ENCODE measurements around the gene PRPF6.

Gene PRPF6

DNA sequence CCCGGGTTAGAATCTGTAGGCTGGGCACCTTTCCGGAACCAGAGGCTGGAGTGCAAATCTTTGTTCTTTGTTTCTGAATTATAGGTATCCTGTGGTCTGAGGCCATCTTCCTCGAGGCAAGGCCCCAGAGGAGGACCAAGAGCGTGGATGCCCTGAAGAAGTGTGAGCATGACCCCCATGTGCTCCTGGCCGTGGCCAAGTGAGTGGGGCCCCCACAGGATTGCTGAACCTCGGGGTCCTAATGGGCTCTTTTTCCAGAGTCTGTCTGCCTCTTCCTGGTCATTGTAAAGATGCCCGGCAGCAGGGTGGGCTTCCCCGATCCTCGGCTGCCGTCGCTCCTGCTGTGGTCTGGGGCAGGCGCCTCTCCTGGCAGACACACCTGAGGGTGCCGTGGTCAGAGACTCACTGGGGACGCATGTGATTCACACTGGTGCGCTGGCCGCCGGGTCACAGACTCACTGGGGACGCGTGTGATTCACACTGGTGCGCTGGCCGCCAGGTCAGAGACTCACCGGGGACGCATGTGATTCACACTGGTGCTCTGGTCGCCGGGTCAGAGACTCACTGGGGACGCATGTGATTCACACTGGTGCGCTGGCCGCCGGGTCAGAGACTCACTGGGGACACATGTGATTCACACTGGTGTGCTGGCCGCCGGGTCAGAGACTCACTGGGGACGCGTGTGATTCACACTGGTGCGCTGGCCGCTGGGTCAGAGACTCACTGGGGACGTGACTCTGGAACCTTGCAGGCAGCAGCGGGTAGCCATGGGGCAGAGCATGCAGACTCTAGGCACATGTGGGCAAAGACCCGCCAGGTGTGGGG lies 48.6 kb downstream of the PRPF6 start:
- Histone ChIP-seq H3K4me1 (ENCODE audit: control insufficient read depth, insufficient read depth, low read length, poor library complexity, severe bottlenecking) (peaks cover 7% of the 10 kb centered on the region), H3K27me3 (replicated peaks; ENCODE audit: control insufficient read depth, insufficient read depth, low read length, poor library complexity, severe bottlenecking) (no peaks in the 10 kb centered on the region), H3K27ac (ENCODE audit: insufficient read depth, low read length, poor library complexity, severe bottlenecking) (no peak overlapping the region), H3K36me3 (ENCODE audit: control insufficient read depth, insufficient read depth, low read length) (peaks cover 85% of the 10 kb centered on the region), H3K4me3 (ENCODE audit: insufficient read depth, low read depth, low read length, poor library complexity, severe bottlenecking) (no peak overlapping the region), H3K9me3 (ENCODE audit: control insufficient read depth, low read length) (no peaks in the 10 kb centered on the region)
- DNase-seq = no peak

DNA sequence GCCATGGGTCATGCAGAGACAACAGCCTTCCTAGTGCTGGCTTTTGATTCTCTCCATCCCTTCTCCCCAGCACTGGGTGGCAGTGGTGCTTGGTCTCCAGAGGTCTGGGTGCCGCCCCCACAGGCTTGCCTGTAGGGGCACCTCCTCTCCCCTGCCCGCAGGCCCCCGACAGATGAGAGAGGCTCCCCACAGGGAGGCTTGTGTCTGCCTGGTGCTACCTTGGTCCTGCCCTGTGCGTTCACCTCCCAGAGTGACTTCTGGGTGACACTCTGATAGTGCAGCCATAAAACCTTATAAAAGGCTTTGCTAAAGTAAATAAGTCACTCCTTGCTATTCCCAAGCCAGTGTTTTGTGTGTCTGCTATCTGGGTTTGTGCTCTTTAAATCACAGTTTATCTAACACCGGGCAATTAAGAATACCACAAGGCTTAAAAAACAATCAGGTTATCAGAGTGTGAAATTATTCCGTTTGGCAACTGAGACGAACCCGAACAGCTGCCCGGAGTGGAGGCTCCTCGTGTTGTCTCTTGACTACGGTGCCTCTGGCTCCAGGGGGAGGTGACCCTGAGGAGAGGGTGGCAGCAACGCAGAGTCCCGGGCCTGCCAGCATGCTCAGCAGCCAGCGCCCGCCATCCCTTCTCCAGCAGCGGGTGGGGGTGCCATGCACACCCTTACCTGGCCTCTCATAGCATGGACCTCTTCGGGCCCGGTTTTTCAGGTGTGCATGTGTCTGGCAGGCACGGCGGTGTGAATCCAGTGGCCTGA lies 49.6 kb downstream of the PRPF6 start:
- DNase-seq = no peak
- H3K27ac ChIP-seq (ENCODE audit: insufficient read depth, low read length, poor library complexity, severe bottlenecking) = no peak overlapping the region
- peaks cover 74% of the 10 kb centered on the region for H3K36me3 ChIP-seq (ENCODE audit: control insufficient read depth, insufficient read depth, low read length)

GRCh38 chr20:64031822-64032314 lies 50.9 kb downstream of the PRPF6 start:
- Histone ChIP-seq H3K27me3 (replicated peaks; ENCODE audit: control insufficient read depth, insufficient read depth, low read length, poor library complexity, severe bottlenecking) (no peaks in the 10 kb centered on the region), H3K27ac (ENCODE audit: insufficient read depth, low read length, poor library complexity, severe bottlenecking) (no peak overlapping the region), H3K4me3 (ENCODE audit: insufficient read depth, low read depth, low read length, poor library complexity, severe bottlenecking) (no peak overlapping the region), H3K36me3 (ENCODE audit: control insufficient read depth, insufficient read depth, low read length) (peaks cover 61% of the 10 kb centered on the region), H3K4me1 (ENCODE audit: control insufficient read depth, insufficient read depth, low read length, poor library complexity, severe bottlenecking) (peaks cover 29% of the 10 kb centered on the region), H3K9me3 (ENCODE audit: control insufficient read depth, low read length) (no peaks in the 10 kb centered on the region)
- DNase-seq = no peak

More for the DNA sequence above, 49.6 kb downstream of the PRPF6 start:
- H3K9me3 ChIP-seq (ENCODE audit: control insufficient read depth, low read length) = no peaks in the 10 kb centered on the region
- no peak overlapping the region for H3K4me3 ChIP-seq (ENCODE audit: insufficient read depth, low read depth, low read length, poor library complexity, severe bottlenecking)
- peaks cover 17% of the 10 kb centered on the region for H3K4me1 ChIP-seq (ENCODE audit: control insufficient read depth, insufficient read depth, low read length, poor library complexity, severe bottlenecking)
- H3K27me3 ChIP-seq (replicated peaks; ENCODE audit: control insufficient read depth, insufficient read depth, low read length, poor library complexity, severe bottlenecking) = no peaks in the 10 kb centered on the region

GRCh38 chr20:64032706-64033624 lies 52.0 kb downstream of the PRPF6 start:
- Histone ChIP-seq H3K36me3 (ENCODE audit: control insufficient read depth, insufficient read depth, low read length) (peaks cover 50% of the 10 kb centered on the region), H3K4me1 (ENCODE audit: control insufficient read depth, insufficient read depth, low read length, poor library complexity, severe bottlenecking) (peaks cover 40% of the 10 kb centered on the region), H3K9me3 (ENCODE audit: control insufficient read depth, low read length) (no peaks in the 10 kb centered on the region), H3K27me3 (replicated peaks; ENCODE audit: control insufficient read depth, insufficient read depth, low read length, poor library complexity, severe bottlenecking) (no peaks in the 10 kb centered on the region), H3K4me3 (ENCODE audit: insufficient read depth, low read depth, low read length, poor library complexity, severe bottlenecking) (no peak overlapping the region), H3K27ac (ENCODE audit: insufficient read depth, low read length, poor library complexity, severe bottlenecking) (no peak overlapping the region)
- no peak for DNase-seq

DNA sequence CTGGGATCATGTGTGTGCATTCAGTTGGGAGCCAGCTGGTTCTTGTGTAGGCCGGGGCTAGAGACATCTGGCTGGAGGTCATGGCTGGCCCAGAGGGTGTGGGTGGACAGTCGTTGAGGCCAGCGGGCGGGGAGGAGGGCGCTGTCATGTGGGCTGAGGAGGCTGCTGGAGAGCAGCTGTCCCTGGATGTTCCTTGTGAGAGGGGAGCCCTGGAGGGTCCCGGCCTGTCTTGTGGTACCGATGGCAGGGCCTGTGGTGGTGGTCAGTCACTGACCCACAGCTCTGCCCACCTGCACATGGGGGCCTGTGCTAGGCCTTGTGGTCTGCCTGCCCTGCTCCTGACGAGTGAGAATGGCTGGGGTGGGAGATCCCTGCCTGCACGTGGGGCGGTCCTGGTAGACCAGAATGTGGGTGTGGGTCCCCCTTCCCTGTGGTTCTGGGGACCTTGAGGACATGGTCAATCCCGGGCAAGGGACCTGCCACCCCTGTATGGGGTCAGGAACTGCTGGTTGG lies 53.1 kb downstream of the PRPF6 start:
- H3K4me3 ChIP-seq (ENCODE audit: insufficient read depth, low read depth, low read length, poor library complexity, severe bottlenecking) = no peak overlapping the region
- peak overlapping the region; percentile 53 for H3K27ac ChIP-seq (ENCODE audit: insufficient read depth, low read length, poor library complexity, severe bottlenecking)
- H3K27me3 ChIP-seq (replicated peaks; ENCODE audit: control insufficient read depth, insufficient read depth, low read length, poor library complexity, severe bottlenecking) = no peaks in the 10 kb centered on the region
- H3K4me1 ChIP-seq (ENCODE audit: control insufficient read depth, insufficient read depth, low read length, poor library complexity, severe bottlenecking) = peaks cover 49% of the 10 kb centered on the region
- H3K36me3 ChIP-seq (ENCODE audit: control insufficient read depth, insufficient read depth, low read length) = peaks cover 40% of the 10 kb centered on the region
- no peak for DNase-seq
- no peaks in the 10 kb centered on the region for H3K9me3 ChIP-seq (ENCODE audit: control insufficient read depth, low read length)

DNA sequence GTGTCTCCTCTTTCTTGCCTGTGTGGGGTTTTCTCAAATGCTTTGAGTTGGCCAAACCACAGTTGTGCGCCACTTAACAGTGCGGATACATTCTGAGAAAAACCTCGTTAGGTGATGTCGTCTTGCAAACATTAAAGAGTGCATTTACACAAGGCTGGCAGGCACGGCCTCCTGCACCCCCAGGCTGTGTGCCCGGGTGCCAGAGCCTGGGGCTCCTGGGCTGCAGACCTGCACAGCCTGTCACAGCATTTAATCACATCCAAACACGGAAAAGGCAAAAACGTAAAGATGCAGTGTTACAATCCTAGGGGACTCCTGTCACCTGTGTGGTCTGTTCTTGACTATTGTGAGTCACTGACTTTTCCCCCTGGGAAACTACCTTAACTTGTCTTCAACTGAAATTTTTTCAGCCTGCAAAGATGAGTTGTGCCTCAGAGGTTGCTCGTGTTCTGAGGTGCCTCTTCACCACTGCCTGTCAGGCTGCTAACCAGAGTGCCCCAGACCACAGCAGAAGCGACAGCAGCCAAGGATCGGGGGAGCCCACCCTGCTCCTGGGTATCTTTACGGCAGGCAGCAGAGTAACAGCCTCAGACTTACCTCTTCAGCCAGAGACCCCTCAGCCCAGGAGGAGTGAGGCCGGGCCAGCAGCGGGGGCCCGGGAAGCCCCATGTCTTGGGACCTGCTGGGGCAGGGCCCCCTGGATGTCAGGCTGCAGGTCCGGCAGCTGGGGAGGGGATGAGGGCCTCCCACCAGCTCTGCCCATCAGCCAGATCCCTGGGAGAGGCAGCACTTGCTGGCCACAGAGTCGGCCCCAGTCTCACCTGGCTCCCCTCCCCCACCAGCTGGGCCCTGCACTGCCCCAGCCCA lies 54.4 kb downstream of the PRPF6 start:
- Histone ChIP-seq H3K9me3 (ENCODE audit: control insufficient read depth, low read length) (no peaks in the 10 kb centered on the region), H3K27me3 (replicated peaks; ENCODE audit: control insufficient read depth, insufficient read depth, low read length, poor library complexity, severe bottlenecking) (no peaks in the 10 kb centered on the region), H3K4me3 (ENCODE audit: insufficient read depth, low read depth, low read length, poor library complexity, severe bottlenecking) (no peak overlapping the region), H3K4me1 (ENCODE audit: control insufficient read depth, insufficient read depth, low read length, poor library complexity, severe bottlenecking) (peaks cover 59% of the 10 kb centered on the region), H3K36me3 (ENCODE audit: control insufficient read depth, insufficient read depth, low read length) (peaks cover 27% of the 10 kb centered on the region), H3K27ac (ENCODE audit: insufficient read depth, low read length, poor library complexity, severe bottlenecking) (peak overlapping the region; percentile 53)
- peak in 2 of 3 donors; percentile 27 to 28 for DNase-seq

DNA sequence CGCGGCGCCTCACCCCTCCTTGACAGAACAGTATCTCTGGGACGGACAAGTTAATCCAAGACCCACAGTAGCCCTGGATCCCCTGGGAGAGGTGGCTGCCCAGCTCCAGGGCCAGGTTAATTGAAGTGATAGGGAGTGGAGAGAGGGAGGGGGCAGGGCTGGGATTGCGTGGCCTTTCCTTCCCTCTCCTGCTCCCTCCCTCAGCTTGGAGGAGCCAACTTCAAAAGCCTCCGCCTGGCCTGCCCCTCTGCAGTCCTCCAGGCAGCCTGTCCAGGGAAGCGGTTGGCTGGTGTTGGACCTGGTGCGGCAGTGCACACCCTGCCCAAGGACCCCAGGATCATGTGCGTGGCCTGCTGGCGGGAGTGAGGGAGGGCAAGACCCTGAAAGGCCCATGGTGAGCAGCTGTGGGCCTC lies 55.0 kb downstream of the PRPF6 start, which contains the start of gene C20orf204:
Gene C20orf204 (plus strand): TSS at position 250 of the 413 bp plus-strand sequence. CDS start 142 bp downstream, at position 392.
- Histone ChIP-seq H3K9me3 (ENCODE audit: control insufficient read depth, low read length) (no peaks in the 10 kb centered on the region), H3K36me3 (ENCODE audit: control insufficient read depth, insufficient read depth, low read length) (peaks cover 21% of the 10 kb centered on the region), H3K4me1 (ENCODE audit: control insufficient read depth, insufficient read depth, low read length, poor library complexity, severe bottlenecking) (peaks cover 65% of the 10 kb centered on the region), H3K27me3 (replicated peaks; ENCODE audit: control insufficient read depth, insufficient read depth, low read length, poor library complexity, severe bottlenecking) (no peaks in the 10 kb centered on the region), H3K4me3 (ENCODE audit: insufficient read depth, low read depth, low read length, poor library complexity, severe bottlenecking) (no peak within 1 kb of the TSS), H3K27ac (ENCODE audit: insufficient read depth, low read length, poor library complexity, severe bottlenecking) (peak within 1 kb of the TSS; percentile 53)
- DNase-seq = no peak

GRCh38 chr20:64036346-64037198 lies 55.6 kb downstream of the PRPF6 start:
- H3K36me3 ChIP-seq (ENCODE audit: control insufficient read depth, insufficient read depth, low read length) = peaks cover 17% of the 10 kb centered on the region
- H3K9me3 ChIP-seq (ENCODE audit: control insufficient read depth, low read length) = no peaks in the 10 kb centered on the region
- H3K4me3 ChIP-seq (ENCODE audit: insufficient read depth, low read depth, low read length, poor library complexity, severe bottlenecking) = no peak overlapping the region
- peaks cover 71% of the 10 kb centered on the region for H3K4me1 ChIP-seq (ENCODE audit: control insufficient read depth, insufficient read depth, low read length, poor library complexity, severe bottlenecking)
- peak overlapping the region; percentile 45 for H3K27ac ChIP-seq (ENCODE audit: insufficient read depth, low read length, poor library complexity, severe bottlenecking)
- no peak for DNase-seq
- H3K27me3 ChIP-seq (replicated peaks; ENCODE audit: control insufficient read depth, insufficient read depth, low read length, poor library complexity, severe bottlenecking) = no peaks in the 10 kb centered on the region
